ENCODE data around the gene EPHA6.

Gene EPHA6

DNA sequence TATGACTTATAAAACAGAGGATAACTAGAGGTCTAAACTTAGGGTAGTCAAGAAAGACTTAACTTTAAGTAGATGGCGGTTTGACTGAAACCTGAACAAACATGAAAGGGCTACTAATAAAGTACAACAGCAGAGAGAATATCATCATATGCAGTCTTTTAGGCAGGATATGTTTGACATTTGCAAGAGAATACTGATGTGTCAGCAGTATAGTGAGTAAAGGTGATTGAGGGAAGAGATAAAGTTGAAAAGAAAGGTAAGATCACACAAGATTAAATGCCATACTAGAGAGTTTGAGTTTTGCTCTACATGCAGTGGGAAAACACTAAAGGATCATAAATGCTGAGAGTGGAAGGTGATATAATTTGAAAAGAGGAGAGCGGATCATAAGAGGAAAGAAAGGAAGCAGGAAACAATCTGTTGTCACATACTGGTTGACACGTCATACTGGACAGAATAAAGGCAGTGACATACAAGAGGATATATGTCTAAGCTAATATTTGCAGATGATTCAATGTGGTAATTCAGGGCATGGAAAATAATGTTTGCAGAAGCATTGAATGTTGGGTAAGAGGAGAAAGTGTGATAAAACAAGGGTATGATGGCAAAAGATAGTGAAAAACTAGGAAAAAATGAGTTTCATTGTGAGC is 223.0 kb downstream of the EPHA6 start:
- DNase-seq = peak; percentile 96

DNA sequence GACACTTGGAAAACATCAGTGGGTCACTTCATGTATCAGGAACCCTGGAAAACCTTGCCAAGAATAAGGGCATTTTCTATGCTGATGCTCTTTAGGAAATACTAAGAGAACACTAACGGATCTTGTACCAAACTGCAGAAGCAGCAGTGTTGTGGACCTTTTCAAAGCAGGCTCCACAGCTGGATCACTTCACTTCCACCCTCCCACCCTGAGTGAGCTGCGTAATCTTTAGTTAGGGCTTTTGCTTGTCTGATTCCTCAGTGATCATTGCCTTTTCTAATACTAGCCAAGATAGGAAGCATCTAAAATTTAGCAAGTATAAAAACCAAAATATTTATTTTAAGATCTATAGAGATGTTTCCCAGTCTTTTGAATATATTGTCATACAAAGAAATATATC is 229.0 kb downstream of the EPHA6 start:
- DNase-seq = no peak

- DNase-seq = no peak
Observed at GRCh38 chr3:97057365-97057764, 243.0 kb downstream of the EPHA6 start.

- no peak for DNase-seq
Observed at GRCh38 chr3:97059168-97059567, 244.8 kb downstream of the EPHA6 start.

- no peak for DNase-seq
Observed at GRCh38 chr3:97066531-97066930, 252.1 kb downstream of the EPHA6 start.

DNA sequence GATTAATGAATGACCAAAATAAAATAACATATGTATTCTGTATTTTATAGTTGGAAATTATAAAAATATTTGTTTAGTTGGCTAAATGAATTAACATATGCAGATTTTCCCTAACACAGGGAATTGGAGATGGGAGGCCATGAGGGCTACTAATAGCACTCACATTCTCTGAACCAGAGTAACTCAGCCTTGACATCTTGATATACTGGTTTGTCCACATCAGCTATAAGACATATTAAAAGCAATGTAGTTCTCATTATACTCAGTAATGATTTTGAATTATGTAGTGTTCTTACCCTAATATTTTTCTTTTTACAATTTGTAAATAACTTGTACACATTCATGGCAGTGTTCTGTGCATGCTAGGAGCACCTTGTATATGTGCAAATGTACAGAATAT is 255.9 kb downstream of the EPHA6 start:
- DNase-seq = no peak

GRCh38 chr3:97074546-97074945 is 260.2 kb downstream of the EPHA6 start:
- DNase-seq = no peak

- DNase-seq = peak; percentile 55
Observed at GRCh38 chr3:97076673-97077072, 262.3 kb downstream of the EPHA6 start.

DNA sequence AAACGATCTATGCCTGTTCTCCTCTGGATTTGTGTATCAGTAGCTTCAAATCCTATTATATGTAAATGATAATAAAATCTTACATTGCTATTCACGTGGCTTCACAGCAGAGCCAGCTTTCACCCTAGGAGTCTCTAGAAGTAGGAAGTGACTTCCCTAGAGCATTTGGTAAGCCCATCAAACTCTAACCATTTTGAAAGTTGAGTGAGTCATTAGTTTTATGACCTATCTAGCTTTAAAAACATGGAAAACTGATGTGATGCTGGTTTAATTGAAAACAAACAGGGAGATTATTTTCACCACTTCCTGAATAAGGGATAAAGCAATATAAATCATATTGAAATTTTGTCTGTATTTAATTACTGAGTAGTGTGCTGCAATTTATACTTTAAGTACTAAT is 275.2 kb downstream of the EPHA6 start:
- DNase-seq = no peak

- DNase-seq = no peak
Observed at GRCh38 chr3:97102641-97103040, 288.2 kb downstream of the EPHA6 start.

GRCh38 chr3:97105989-97106651 is 291.7 kb downstream of the EPHA6 start:
- no peak for DNase-seq

GRCh38 chr3:97106652-97106989 is 292.2 kb downstream of the EPHA6 start:
- DNase-seq = no peak

- no peak for DNase-seq
Observed at GRCh38 chr3:97108136-97108535, 293.7 kb downstream of the EPHA6 start.

GRCh38 chr3:97111244-97111643 is 296.9 kb downstream of the EPHA6 start:
- no peak for DNase-seq

GRCh38 chr3:97121386-97121785 is 307.0 kb downstream of the EPHA6 start:
- no peak for DNase-seq

DNA sequence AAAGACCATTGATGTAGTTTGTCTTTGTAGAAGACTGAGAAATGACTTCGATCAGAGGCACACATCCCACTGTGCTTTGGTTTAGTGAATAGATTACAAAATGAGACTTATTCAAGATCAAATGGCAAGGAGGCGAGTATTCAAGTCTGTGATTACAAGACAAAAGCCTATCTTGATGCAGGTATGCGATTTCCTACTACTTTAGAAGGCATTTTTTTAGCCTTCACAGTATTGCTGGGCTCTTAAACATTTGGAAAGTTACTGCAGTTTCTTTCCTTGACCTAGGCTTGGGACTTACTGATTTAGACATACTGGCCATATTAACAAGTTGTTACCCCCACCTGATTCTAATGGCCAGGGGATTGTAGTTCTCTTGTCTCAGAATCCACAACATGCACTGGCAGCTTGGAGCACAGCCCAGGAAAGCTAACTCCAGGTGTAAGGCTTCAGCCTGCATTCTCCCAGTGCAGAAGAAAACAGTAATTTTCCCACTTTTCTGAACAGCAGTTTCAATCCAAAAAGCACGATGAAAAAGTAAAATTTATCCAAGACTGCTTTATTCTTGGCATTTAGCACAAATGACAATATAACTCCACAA is 311.6 kb downstream of the EPHA6 start:
- no peak for DNase-seq

DNA sequence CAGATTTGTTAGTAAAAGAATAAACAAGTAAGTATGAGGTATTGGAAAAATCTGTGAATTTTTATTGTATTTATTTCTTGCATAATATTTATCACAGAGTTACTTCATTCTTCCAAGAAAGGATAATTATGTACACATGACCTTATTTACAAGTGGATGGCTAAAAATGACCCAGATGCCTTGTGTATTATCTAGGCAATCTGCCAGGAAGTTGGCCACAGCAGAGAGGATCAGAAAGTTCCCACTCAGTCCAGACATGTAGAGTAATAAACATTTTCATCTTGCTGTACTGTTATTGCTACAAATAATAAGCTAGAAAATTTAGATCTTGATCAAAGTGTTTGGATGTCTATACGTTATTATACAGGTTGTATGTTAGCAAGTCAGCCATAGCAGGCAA is 317.1 kb downstream of the EPHA6 start:
- peak; percentile 22 for DNase-seq

- no peak for DNase-seq
Observed at GRCh38 chr3:97138914-97139541, 324.6 kb downstream of the EPHA6 start.

GRCh38 chr3:97148931-97149330 is 334.5 kb downstream of the EPHA6 start:
- no peak for DNase-seq

DNA sequence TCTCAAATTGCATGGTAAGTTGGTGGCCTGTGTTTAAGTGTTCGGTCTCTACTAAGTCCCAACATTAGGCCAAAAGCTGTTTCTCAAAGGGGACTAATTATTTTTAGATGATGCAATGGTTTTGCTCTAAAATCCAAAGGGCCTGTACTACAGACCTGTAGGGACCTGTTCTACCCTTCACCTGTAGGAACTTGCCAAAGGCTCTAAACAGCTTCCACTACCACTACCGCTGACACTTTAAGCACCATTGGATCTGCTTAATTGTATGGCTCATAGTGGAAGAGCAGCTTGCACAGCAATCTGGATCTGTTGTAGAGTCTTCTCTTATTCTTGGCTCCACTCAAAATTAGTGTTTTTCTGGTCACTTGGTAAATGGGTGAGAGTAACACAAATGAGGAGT is 346.8 kb downstream of the EPHA6 start:
- no peak for DNase-seq

DNA sequence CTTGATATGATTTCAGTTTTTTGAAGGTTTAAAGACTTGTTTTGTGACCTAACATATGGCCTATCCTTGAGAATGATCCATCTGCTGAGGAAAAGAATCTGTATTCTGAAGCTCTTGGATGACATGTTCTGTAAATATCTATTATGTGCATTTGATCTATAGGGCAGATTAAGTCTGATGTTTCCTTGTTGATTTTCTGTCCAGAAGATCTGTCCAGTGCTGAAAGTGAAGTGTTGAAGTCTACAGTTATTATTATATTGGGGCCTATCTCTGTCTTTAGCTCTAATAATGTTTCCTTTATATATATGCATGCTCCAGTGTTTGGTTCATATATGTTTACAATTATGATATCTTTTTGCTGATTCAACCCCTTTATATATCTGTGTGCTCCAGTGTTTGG is 362.8 kb downstream of the EPHA6 start:
- no peak for DNase-seq

DNA sequence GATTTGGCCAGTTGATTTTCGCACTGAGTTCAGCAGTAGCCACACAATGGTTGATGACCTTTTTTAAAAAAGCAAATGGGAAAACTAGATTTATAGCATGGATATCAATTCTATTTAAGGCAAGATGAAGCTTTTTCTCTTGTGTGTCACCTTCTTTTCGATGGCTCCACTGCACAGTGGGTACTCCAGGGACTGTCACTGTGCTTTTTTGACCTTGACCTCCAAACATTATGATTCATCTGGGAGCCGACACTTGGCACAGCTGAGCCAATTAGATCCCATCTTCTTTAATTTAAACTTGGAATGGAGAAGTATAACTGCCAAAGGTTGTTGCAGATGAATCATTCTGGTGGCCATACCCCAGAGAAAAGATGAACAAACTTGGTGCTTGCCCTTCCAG is 367.3 kb downstream of the EPHA6 start:
- DNase-seq = no peak

DNA sequence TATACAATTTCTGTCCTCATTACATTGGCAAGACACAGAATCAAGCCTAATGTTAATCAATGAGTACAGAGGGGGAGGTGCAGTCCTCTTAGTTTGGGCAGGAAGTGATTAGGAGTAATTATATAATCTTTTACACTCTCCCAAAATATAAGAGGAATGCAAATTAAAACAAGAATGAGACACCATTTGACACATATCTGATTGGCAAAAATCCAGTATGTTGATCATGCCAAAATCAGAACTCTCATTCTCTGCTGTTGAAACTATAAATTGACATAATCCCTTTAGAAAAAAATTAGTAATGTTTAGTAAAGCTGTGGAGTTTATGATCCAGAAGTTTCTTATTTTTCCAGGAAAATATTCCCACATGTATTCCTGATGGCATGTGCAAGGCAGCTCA is 373.4 kb downstream of the EPHA6 start:
- no peak for DNase-seq

DNA sequence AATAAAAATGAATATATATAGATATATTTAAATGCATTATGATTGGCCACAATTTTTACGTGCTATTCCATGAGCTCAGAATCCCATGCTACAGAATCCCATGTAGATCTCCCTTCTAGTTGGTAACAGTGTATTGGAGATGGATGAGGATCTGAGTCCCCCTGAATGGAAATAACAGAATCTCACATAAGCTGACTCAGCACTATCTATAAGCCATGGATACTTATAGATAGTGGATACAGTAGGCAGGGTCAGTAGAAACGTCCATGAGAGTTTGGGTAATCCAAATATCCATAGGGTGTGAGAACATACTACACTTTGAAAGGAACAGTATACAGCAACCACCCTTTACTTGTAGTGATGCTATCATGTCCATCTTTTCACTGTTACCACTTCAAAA is 375.4 kb downstream of the EPHA6 start:
- no peak for DNase-seq
